IMR-90 (cell line): Measurements from ENCODE around the gene PHACTR3. TPM values are rescaled to one million over a fixed set of nuclear protein-coding genes. Genes with fewer than 3 reads are reported as not detected.

Source experiments
- ATAC-seq: fragments of 200-7000 bp; cut with Tn5 transposase; 2 replicates; pipeline ENCODE4 v1.9.1; 2020; ENCODE audit warnings: low read depth, mild to moderate bottlenecking, moderate library complexity
- BruUV-seq: library from RNA; stranded (reverse); fragments of 400-500 nt; replicated peaks from 2 replicates; lab custom pipeline; 2021; lab: Mats Ljungman, UMichigan
- CTCF ChIA-PET: fragments of 300-600 bp; formaldehyde crosslinking; extraction: SDS; loops from one replicate; lab custom pipeline; 2021; ENCODE audit warnings: antibody characterized with exemption; lab: Yijun Ruan, JAX
- POLR2A ChIA-PET: fragments of 300-600 bp; sonication (Branson Sonifier 250); formaldehyde crosslinking; loops from one replicate; lab custom pipeline; 2022; ENCODE audit warnings: antibody characterized with exemption; ENCODE audit not compliant: unreplicated experiment; lab: Charles Lee
- DNase-seq: peaks from one replicate; pipeline ENCODE4 v3.0.0; 2013
- H2AFZ ChIP-seq: replicated peaks from 2 replicates; pipeline ENCODE3; 2013; ENCODE audit warnings: low read length, mild to moderate bottlenecking; ENCODE audit not compliant: poor library complexity
- H2AK5ac ChIP-seq: 2 replicates; pipeline ENCODE4 v1.6.1; 2013; ENCODE audit warnings: low read depth, low read length, inconsistent platforms
- H2AK9ac ChIP-seq: replicated peaks from 2 replicates; pipeline ENCODE3; 2013; ENCODE audit warnings: mild to moderate bottlenecking, low read depth, low read length, moderate library complexity; ENCODE audit not compliant: poor library complexity
- H2BK120ac ChIP-seq: 2 replicates; pipeline ENCODE4 v1.6.1; 2013; ENCODE audit warnings: low read depth, low read length, inconsistent platforms
- H2BK15ac ChIP-seq: 3 replicates; pipeline ENCODE4 v1.6.1; 2013; ENCODE audit warnings: low read depth, low read length, inconsistent platforms
- H2BK20ac ChIP-seq: 2 replicates; pipeline ENCODE4 v1.6.1; 2013; ENCODE audit warnings: low read depth, mild to moderate bottlenecking, inconsistent platforms, low read length, moderate library complexity
- H2BK5ac ChIP-seq: 2 replicates; pipeline ENCODE4 v1.6.1; 2013; ENCODE audit warnings: mild to moderate bottlenecking, low read depth, low read length, inconsistent platforms; ENCODE audit not compliant: poor library complexity, severe bottlenecking
- H3K14ac ChIP-seq: replicated peaks from 2 replicates; pipeline ENCODE4 v1.6.1; 2013; ENCODE audit warnings: low read depth, low read length, inconsistent platforms
- H3K18ac ChIP-seq: 2 replicates; pipeline ENCODE4 v1.6.1; 2013; ENCODE audit warnings: low read depth, low read length, control low read depth
- H3K23ac ChIP-seq: 2 replicates; pipeline ENCODE4 v1.6.1; 2013; ENCODE audit warnings: low read depth, low read length, inconsistent platforms
- H3K27ac ChIP-seq: 2 replicates; pipeline ENCODE4 v1.5.1; 2013; ENCODE audit warnings: mild to moderate bottlenecking, control low read depth, low read length; ENCODE audit not compliant: insufficient read depth
- H3K27me3 ChIP-seq: 2 replicates; pipeline ENCODE4 v1.6.1; 2013; ENCODE audit warnings: low read length; ENCODE audit not compliant: control insufficient read depth, insufficient read depth
- H3K36me3 ChIP-seq: 2 replicates; pipeline ENCODE4 v1.6.1; 2013; ENCODE audit warnings: low read length, mixed read lengths; ENCODE audit not compliant: control insufficient read depth, insufficient read depth
- H3K4ac ChIP-seq: 2 replicates; pipeline ENCODE4 v1.6.1; 2013; ENCODE audit warnings: low read depth, low read length, inconsistent platforms
- H3K4me1 ChIP-seq: 2 replicates; pipeline ENCODE4 v1.6.1; 2013; ENCODE audit warnings: low read length, mixed read lengths; ENCODE audit not compliant: control insufficient read depth, insufficient read depth
- H3K4me2 ChIP-seq: 2 replicates; pipeline ENCODE4 v1.6.1; 2013; ENCODE audit warnings: low read depth, mild to moderate bottlenecking, control low read depth, low read length, moderate library complexity
- H3K4me3 ChIP-seq: 2 replicates; pipeline ENCODE4 v1.5.1; 2013; ENCODE audit warnings: low read depth, mild to moderate bottlenecking, control low read depth, low read length, moderate library complexity; ENCODE audit not compliant: insufficient read depth
- H3K56ac ChIP-seq: 2 replicates; pipeline ENCODE4 v1.6.1; 2013; ENCODE audit warnings: low read length, inconsistent platforms; ENCODE audit not compliant: insufficient read depth; ENCODE audit errors: extremely low read depth
- H3K79me1 ChIP-seq, 2 experiments: 2 replicates each; pipeline ENCODE4 v1.6.1; 2013; ENCODE audit warnings: low read length in 2 of 2, inconsistent platforms in 1 of 2, low read depth in 1 of 2
- H3K9ac ChIP-seq: 2 replicates; pipeline ENCODE4 v1.6.1; 2013; ENCODE audit warnings: low read depth, low read length, control low read depth
- H3K9me1 ChIP-seq: 2 replicates; pipeline ENCODE4 v1.6.1; 2013; ENCODE audit warnings: low read length, inconsistent platforms; ENCODE audit not compliant: insufficient read depth
- H3K9me3 ChIP-seq: 2 replicates; pipeline ENCODE4 v1.6.1; 2013; ENCODE audit warnings: low read length; ENCODE audit not compliant: control insufficient read depth, insufficient read depth
- H4K20me1 ChIP-seq: 2 replicates; pipeline ENCODE4 v1.6.1; 2013; ENCODE audit warnings: low read length, inconsistent platforms; ENCODE audit not compliant: insufficient read depth
- H4K5ac ChIP-seq: 2 replicates; pipeline ENCODE4 v1.6.1; 2013; ENCODE audit warnings: mild to moderate bottlenecking, low read depth, low read length, control low read depth
- H4K8ac ChIP-seq, 2 experiments: 2 replicates each; pipeline ENCODE4 v1.6.1; 2013; ENCODE audit warnings: low read depth in 2 of 2, low read length in 2 of 2, control low read depth in 1 of 2, inconsistent platforms in 1 of 2
- H4K91ac ChIP-seq: 2 replicates; pipeline ENCODE4 v1.6.1; 2013; ENCODE audit warnings: low read depth, low read length, inconsistent platforms; ENCODE audit not compliant: insufficient read depth
- BHLHE40 ChIP-seq: fragments of 150-350 bp; IDR thresholded peaks from 2 replicates; pipeline ENCODE4 v1.6.1; 2016; ENCODE audit warnings: mild to moderate bottlenecking, low read depth, low read length
- CHD1 ChIP-seq: IDR thresholded peaks from 2 replicates; pipeline ENCODE4 v1.6.1; 2012; ENCODE audit warnings: low read depth, low read length, improper control_type of control experiment
- MAZ ChIP-seq: IDR thresholded peaks from 2 replicates; pipeline ENCODE4 v1.6.1; 2012; ENCODE audit warnings: low read depth, mild to moderate bottlenecking, low read length, improper control_type of control experiment, moderate library complexity, borderline replicate concordance
- NFE2L2 ChIP-seq: fragments of 150-350 bp; IDR thresholded peaks from 2 replicates; pipeline ENCODE4 v1.6.1; 2016; ENCODE audit warnings: low read depth, mild to moderate bottlenecking, low read length
- SMC3 ChIP-seq: fragments of 150-350 bp; IDR thresholded peaks from 2 replicates; pipeline ENCODE4 v1.6.1; 2016; ENCODE audit warnings: low read depth, mild to moderate bottlenecking, antibody characterized with exemption, low read length, moderate library complexity
- WGBS, 2 experiments: methylation state at CpG; one replicate each; pipeline versions ENCODE4 v1.1.5 to v1.1.7; 2013; ENCODE audit warnings: missing lambda C conversion rate in 2 of 2; ENCODE audit not compliant: insufficient read length in 1 of 2; ENCODE audit errors: extremely low coverage in 2 of 2; 5-methylcytosine and 5-hydroxymethylcytosine counted together
- dilution Hi-C: fragments of 300-500 bp; cut with HindIII; formaldehyde crosslinking; loops from one replicate; pipeline ENCODE4 v1.14.3; 2018; ENCODE audit warnings: low sequenced_read_pairs; ENCODE audit not compliant: unreplicated experiment
- in situ Hi-C: fragments of 300-500 bp; cut with MboI; formaldehyde crosslinking; loops from 3 replicates; pipeline ENCODE4 v1.14.3; 2019; ENCODE audit warnings: low sequenced_read_pairs, inconsistent platforms, mixed read lengths
- intact Hi-C: fragments of 100-400 bp; cut with micrococcal nuclease; formaldehyde crosslinking; loops from 2 replicates; pipeline ENCODE4 v1.10.0; 2022
- polyA plus RNA-seq, 3 experiments: library from polyadenylated mRNA; depleted of rRNA; stranded (reverse); fragments of >200 nt; gene quantifications; 2 replicates each; pipeline ENCODE4 v1.2.3, GENCODE V29; 2012; ENCODE audit warnings: low replicate concordance in 1 of 3
- total RNA-seq: library from RNA; depleted of rRNA; stranded (reverse); fragments of >200 nt; gene quantifications from 2 replicates; pipeline ENCODE4 v1.2.3, GENCODE V29; 2012

Gene PHACTR3
- total and polyA plus RNA-seq, 2 of the 4 experiments (the other 2 are of a cell fraction): not detected

GRCh38 chr20:59613861-59614260, 9.5 kb downstream of the PHACTR3 start:
- POLR2A ChIA-PET: no interaction called here

More at GRCh38 chr20:59613861-59614260, 9.5 kb downstream of the PHACTR3 start:
- WGBS, 2 experiments: no CpG with 5 or more reads among the region's 5 CpGs
- H2BK15ac ChIP-seq: no peak overlapping the region
- ATAC-seq (no peak), DNase-seq (no peak)
- H4K20me1 ChIP-seq: no peaks in the 10 kb centered on the region
- no peak overlapping the region for H2BK120ac ChIP-seq
- H3K79me1 ChIP-seq: no peaks in the 10 kb centered on the region
- no peak overlapping the region for H2BK5ac ChIP-seq
- H4K8ac ChIP-seq: no peak overlapping the region
- no peak overlapping the region for H4K5ac ChIP-seq
- dilution Hi-C loops (no loop called here), in situ Hi-C loops (no loop called here), intact Hi-C loops (no loop called here)
- no peak overlapping the region for H3K14ac ChIP-seq
- H3K4me1 ChIP-seq: no peaks in the 10 kb centered on the region
- no peak overlapping the region for H4K91ac ChIP-seq
- H3K9me3 ChIP-seq: peaks cover 5% of the 10 kb centered on the region
- no peak overlapping the region for H2AK5ac ChIP-seq
- no peak for TF ChIP-seq NFE2L2
- no peak for TF ChIP-seq CHD1
- no peak for TF ChIP-seq SMC3
- TF ChIP-seq MAZ: no peak
- no peak for TF ChIP-seq BHLHE40
- no peak overlapping the region for H3K23ac ChIP-seq
- no peak overlapping the region for H2BK20ac ChIP-seq
- no peak overlapping the region for H3K4me2 ChIP-seq
- H3K4ac ChIP-seq: no peak overlapping the region
- H3K36me3 ChIP-seq: no peaks in the 10 kb centered on the region
- no peak overlapping the region for H3K56ac ChIP-seq
- no peaks in the 10 kb centered on the region for H3K9me1 ChIP-seq
- no peak overlapping the region for H3K27ac ChIP-seq
- no peak overlapping the region for H3K9ac ChIP-seq
- no peaks in the 10 kb centered on the region for H3K27me3 ChIP-seq
- CTCF ChIA-PET: no interaction called here
- no peak overlapping the region for H3K18ac ChIP-seq
- H3K4me3 ChIP-seq: no peak overlapping the region
- BruUV-seq: no TSS peak
- no peak overlapping the region for H2AK9ac ChIP-seq
- no peak overlapping the region for H2AFZ ChIP-seq
